IMR-90 (cell line): ENCODE measurements around the gene PTCSC3.

Experiments
- BHLHE40 ChIP-seq: fragments of 150-350 bp; IDR thresholded peaks from 2 replicates; pipeline ENCODE4 v1.6.1; 2016; ENCODE audit warnings: mild to moderate bottlenecking, low read depth, low read length
- CEBPB ChIP-seq: IDR thresholded peaks from 2 replicates; pipeline ENCODE4 v1.6.1; 2012; ENCODE audit warnings: low read depth, low read length, improper control_type of control experiment
- CHD1 ChIP-seq: IDR thresholded peaks from 2 replicates; pipeline ENCODE4 v1.6.1; 2012; ENCODE audit warnings: low read depth, low read length, improper control_type of control experiment
- CTCF ChIP-seq: conservative IDR thresholded peaks from 2 replicates; pipeline ENCODE4 v1.5.1; 2012; ENCODE audit warnings: mild to moderate bottlenecking, low read depth, low read length, improper control_type of control experiment
- FOS ChIP-seq: fragments of 150-350 bp; IDR thresholded peaks from 2 replicates; pipeline ENCODE4 v1.6.1; 2016; ENCODE audit warnings: low read depth, low read length
- MAFK ChIP-seq: IDR thresholded peaks from 2 replicates; pipeline ENCODE4 v1.6.1; 2012; ENCODE audit warnings: low read depth, low read length, improper control_type of control experiment
- MAZ ChIP-seq: IDR thresholded peaks from 2 replicates; pipeline ENCODE4 v1.6.1; 2012; ENCODE audit warnings: low read depth, mild to moderate bottlenecking, low read length, improper control_type of control experiment, moderate library complexity, borderline replicate concordance
- POLR2A ChIP-seq: IDR thresholded peaks from 2 replicates; pipeline ENCODE4 v1.6.1; 2012; ENCODE audit warnings: mild to moderate bottlenecking, low read depth, low read length
- RFX5 ChIP-seq: IDR thresholded peaks from 2 replicates; pipeline ENCODE4 v1.8.0; 2012; ENCODE audit warnings: low read depth, mild to moderate bottlenecking, low read length, moderate library complexity
- USF2 ChIP-seq: fragments of 150-350 bp; IDR thresholded peaks from 2 replicates; pipeline ENCODE4 v1.6.1; 2017; ENCODE audit warnings: mild to moderate bottlenecking, antibody characterized with exemption, low read length, low read depth

GRCh38 chr14:36223558-36223957, 47.0 kb upstream of the PTCSC3 start:
- TF ChIP-seq CTCF: no peak
- no peak for TF ChIP-seq RFX5
- no peak for TF ChIP-seq MAZ
- no peak for TF ChIP-seq POLR2A
- TF ChIP-seq CEBPB: no peak
- TF ChIP-seq FOS: no peak
- no peak for TF ChIP-seq USF2
- TF ChIP-seq CHD1: no peak
- no peak for TF ChIP-seq MAFK
- TF ChIP-seq BHLHE40: no peak
